GM12872 (cell line): ENCODE data around the gene ZNF536.

Experiments
- CTCF ChIP-seq: IDR thresholded peaks from 3 replicates; pipeline ENCODE4 v1.5.1; 2011; ENCODE audit warnings: low read depth, mild to moderate bottlenecking, low read length, moderate library complexity; ENCODE audit not compliant: insufficient read depth

Gene ZNF536

GRCh38 chr19:30344446-30345425 is 27.4 kb upstream of the ZNF536 start:
- TF ChIP-seq CTCF: no peak

GRCh38 chr19:30345686-30346085 is 26.5 kb upstream of the ZNF536 start:
- no peak for TF ChIP-seq CTCF

- TF ChIP-seq CTCF: no peak
These were observed 23.0 kb upstream of the ZNF536 start for GRCh38 chr19:30349131-30349730.

GRCh38 chr19:30350692-30351663 is 21.2 kb upstream of the ZNF536 start:
- TF ChIP-seq CTCF: no peak

- TF ChIP-seq CTCF: no peak
These were observed 20.4 kb upstream of the ZNF536 start for GRCh38 chr19:30351774-30352173.

- no peak for TF ChIP-seq CTCF
These were observed 18.7 kb upstream of the ZNF536 start for GRCh38 chr19:30353394-30353945.
